K562 (cell line): ENCODE measurements around the gene KIF5A. TPM values are rescaled to one million over a fixed set of nuclear protein-coding genes. Genes with fewer than 3 reads are reported as not detected.

ENCODE experiments used
- ATAC-seq: fragments of 200-7000 bp; cut with Tn5 transposase; 3 replicates; pipeline ENCODE4 v1.9.1; 2020; ENCODE audit warnings: moderate library complexity
- BruUV-seq: library from RNA; stranded (reverse); fragments of 400-500 nt; replicated peaks from 2 replicates; lab custom pipeline; 2021; lab: Mats Ljungman, UMichigan
- CTCF ChIA-PET: fragments of 300-600 bp; formaldehyde crosslinking; extraction: SDS; loops from one replicate; lab custom pipeline; 2021; ENCODE audit warnings: low intra/inter-chr PET ratio; lab: Yijun Ruan, JAX
- POLR2A ChIA-PET: fragments of 300-600, 350-650 bp; sonication (Branson Sonifier 250); formaldehyde crosslinking; extraction: SDS; loops from one replicate; lab custom pipeline; 2021; ENCODE audit warnings: antibody characterized with exemption, inconsistent platforms; lab: Yijun Ruan, JAX
- DNase-seq, 4 experiments: peaks; one replicate each; pipeline versions ENCODE4 v3.0.0 to v3.0.0-alpha.2; 2011 to 2018; ENCODE audit warnings: low spot score in 3 of 4, mixed read lengths in 3 of 4; ENCODE audit errors: extremely low read depth in 1 of 4
- FAIRE-seq: peaks from 2 replicates; lab custom pipeline; 2011; peaks lifted over from hg19 to GRCh38; lab: Jason Lieb, UNC
- H2AFZ ChIP-seq: 2 replicates; pipeline ENCODE4 v1.6.0; 2011; ENCODE audit warnings: low read depth, low read length, control low read depth, inconsistent platforms
- H3K27ac ChIP-seq: fragments of 200-600 bp; 3 replicates; pipeline ENCODE4 v1.8.0; 2011; ENCODE audit warnings: low read depth, mild to moderate bottlenecking, control low read depth, inconsistent platforms, low read length, moderate library complexity, mixed read lengths; ENCODE audit errors: extremely low read depth
- H3K27me3 ChIP-seq, 2 experiments: fragments of 300-600 bp in 1 of 2; 2 replicates in 1 of 2; 3 replicates in 1 of 2; pipeline versions ENCODE4 v1.6.0 to v1.8.0; 2011; ENCODE audit warnings: inconsistent platforms in 2 of 2, low read length in 2 of 2, mild to moderate bottlenecking in 1 of 2, mixed read lengths in 1 of 2, moderate library complexity in 1 of 2; ENCODE audit not compliant: control insufficient read depth in 2 of 2, insufficient read depth in 2 of 2
- H3K36me3 ChIP-seq: fragments of 300-600 bp; 3 replicates; pipeline ENCODE4 v1.8.0; 2011; ENCODE audit warnings: mild to moderate bottlenecking, low read length, inconsistent platforms; ENCODE audit not compliant: control insufficient read depth, insufficient read depth
- H3K4me1 ChIP-seq, 2 experiments: fragments of 200-600 bp in 1 of 2; replicated peaks in 1 of 2; 2 replicates in 1 of 2; 3 replicates in 1 of 2; pipeline versions ENCODE4 v1.5.1 to v1.8.0; 2011; ENCODE audit warnings: inconsistent platforms in 2 of 2, low read length in 2 of 2, mild to moderate bottlenecking in 1 of 2, mixed read lengths in 1 of 2, moderate library complexity in 1 of 2; ENCODE audit not compliant: control insufficient read depth in 2 of 2, insufficient read depth in 2 of 2
- H3K4me2 ChIP-seq: 2 replicates; pipeline ENCODE4 v1.6.1; 2011; ENCODE audit warnings: low read length, control low read depth, inconsistent platforms, mixed read lengths; ENCODE audit not compliant: insufficient read depth
- H3K4me3 ChIP-seq: fragments of 200-600 bp; sonication (generic), shearing (Covaris generic); 2 replicates; pipeline ENCODE4 v1.5.1; 2016; ENCODE audit warnings: control low read depth, inconsistent platforms
- H3K79me2 ChIP-seq: fragments of 200-600 bp; 3 replicates; pipeline ENCODE4 v1.8.0; 2011; ENCODE audit warnings: low read length, inconsistent platforms; ENCODE audit not compliant: control insufficient read depth, insufficient read depth
- H3K9ac ChIP-seq, 2 experiments: 2 replicates each; pipeline versions ENCODE4 v1.6.0 to v1.6.1; 2011; ENCODE audit warnings: low read depth in 2 of 2, low read length in 2 of 2, control low read depth in 1 of 2, inconsistent platforms in 1 of 2, mild to moderate bottlenecking in 1 of 2, mixed read lengths in 1 of 2; ENCODE audit not compliant: insufficient read depth in 1 of 2
- H3K9me1 ChIP-seq: one replicate; pipeline ENCODE4 v1.6.0; 2011; ENCODE audit warnings: inconsistent platforms, mild to moderate bottlenecking, low read length, moderate library complexity; ENCODE audit not compliant: control insufficient read depth, insufficient read depth
- H3K9me3 ChIP-seq: replicated peaks from 2 replicates; pipeline ENCODE4 v1.5.1; 2011; ENCODE audit warnings: low read depth, low read length, inconsistent platforms; ENCODE audit not compliant: control insufficient read depth, insufficient read depth
- H4K20me1 ChIP-seq: replicated peaks from 2 replicates; pipeline ENCODE4 v1.6.1; 2011; ENCODE audit warnings: low read length, inconsistent platforms, mixed read lengths; ENCODE audit not compliant: control insufficient read depth, insufficient read depth
- BCL6 ChIP-seq: fragments of 250-450 bp; sonication (Bioruptor Pico); IDR thresholded peaks from 2 replicates; pipeline ENCODE4 v1.4.0; 2020
- COPS2 ChIP-seq: fragments of 450-650 bp; conservative IDR thresholded peaks from 2 replicates; pipeline ENCODE4 v1.6.1; 2016; ENCODE audit warnings: mild to moderate bottlenecking, moderate library complexity
- KDM4B ChIP-seq, 2 experiments: fragments of 450-650 bp in 1 of 2; sonication (generic) in 1 of 2; IDR thresholded peaks; 2 replicates each; pipeline ENCODE4 v1.6.1; 2016 to 2017; ENCODE audit warnings: borderline replicate concordance in 2 of 2, antibody characterized with exemption in 1 of 2, low read depth in 1 of 2, mild to moderate bottlenecking in 1 of 2
- MEIS2 ChIP-seq: fragments of 450-650 bp; IDR thresholded peaks from 2 replicates; pipeline ENCODE4 v1.6.1; 2014; ENCODE audit warnings: mild to moderate bottlenecking; ENCODE audit not compliant: partially characterized antibody
- PHF20 ChIP-seq: fragments of 450-650 bp; IDR thresholded peaks from 2 replicates; pipeline ENCODE4 v1.6.1; 2018; ENCODE audit not compliant: partially characterized antibody
- RCOR1 ChIP-seq, 2 experiments: IDR thresholded peaks; 2 replicates each; pipeline ENCODE4 v1.6.1; 2012; ENCODE audit warnings: low read depth in 2 of 2, low read length in 2 of 2, borderline replicate concordance in 1 of 2, improper control_type of control experiment in 1 of 2
- ZNF143 ChIP-seq: sonication (generic); formaldehyde crosslinking; IDR thresholded peaks from 2 replicates; pipeline ENCODE4 v1.9.0; 2022; ENCODE audit warnings: mild to moderate bottlenecking, missing genetic modification reagents
- ZNF668 ChIP-seq: fragments of 250-450 bp; sonication (Bioruptor Pico); IDR thresholded peaks from 2 replicates; pipeline ENCODE4 v1.8.0; 2022; ENCODE audit warnings: mild to moderate bottlenecking, inconsistent platforms
- ZNF695 ChIP-seq: fragments of 450-650 bp; formaldehyde crosslinking; IDR thresholded peaks from 2 replicates; pipeline ENCODE4 v1.4.0; 2020; ENCODE audit warnings: mild to moderate bottlenecking, moderate library complexity
- WGBS: fragments of 100-300 bp; shearing (Covaris generic); methylation state at CpG from one replicate; pipeline ENCODE4 v1.1.6; 2016; ENCODE audit warnings: low coverage, mixed read lengths; ENCODE audit not compliant: insufficient coverage; ENCODE audit errors: missing lambda C conversion rate; 5-methylcytosine and 5-hydroxymethylcytosine counted together
- in situ Hi-C: fragments of 300-500 bp; cut with MboI; formaldehyde crosslinking; loops from 4 replicates; pipeline ENCODE4 v1.15.0; 2018; ENCODE audit warnings: inconsistent platforms, mixed read lengths
- intact Hi-C: fragments of 100-400 bp; cut with micrococcal nuclease; formaldehyde crosslinking; loops from 2 replicates; pipeline ENCODE4 v1.14.2; 2022
- polyA plus RNA-seq, 8 experiments: library from polyadenylated mRNA; depleted of rRNA in 4 of 8; stranded (reverse) in 5 of 8; unstranded in 3 of 8; fragments of >200 nt; fragmentation: Nextera tagmentation in 2 of 8; fragmentation: Illumina TruSeq in 1 of 8; extraction: Ambion mirVana in 2 of 8; extraction: Trizol in 1 of 8; gene quantifications; 2 replicates each; pipeline versions ENCODE4 v1.2.1 to v1.2.3, GENCODE V29; 2011 to 2014; ENCODE audit warnings: inconsistent platforms in 1 of 8, missing spikeins in 1 of 8
- total RNA-seq, 7 experiments: library from RNA; depleted of rRNA in 6 of 7; stranded (reverse); fragments of >200 nt in 6 of 7; fragmentation: Illumina TruSeq in 2 of 7; extraction: Trizol in 2 of 7; gene quantifications; 2 replicates each; pipeline versions ENCODE4 v1.2.1 to v1.2.3, GENCODE V29; 2011 to 2021; ENCODE audit warnings: low replicate concordance in 1 of 7

KIF5A gene
- total and polyA plus RNA-seq, 9 of the 15 experiments (the other 6 are each of a cell fraction or from before 2014, with no cell fraction given): 3.4 to 17.7 (median 8.0) TPM

- no peak for TF ChIP-seq BCL6 (CRISPR knock-in tag)
- no peak for TF ChIP-seq KDM4B (IDR thresholded peaks at IDR 0.05; ENCODE audit: borderline replicate concordance in 2 of 2, low read depth in 1 of 2)
- no peak for TF ChIP-seq ZNF668 (CRISPR knock-in tag)
- TF ChIP-seq ZNF695: no peak
- TF ChIP-seq RCOR1 (IDR thresholded peaks at IDR 0.05; ENCODE audit: borderline replicate concordance in 1 of 2, low read depth in 2 of 2, low read length in 2 of 2): no peak
- TF ChIP-seq ZNF143 (CRISPR knock-in tag): no peak
- no peak for TF ChIP-seq PHF20
- no peak for TF ChIP-seq COPS2
- no peak for TF ChIP-seq MEIS2
- TF ChIP-seq, all 486 proteins: peak for 0
- H2AFZ ChIP-seq: no peak overlapping the region
- H3K9me3 ChIP-seq: no peaks in the 10 kb centered on the region
- CTCF ChIA-PET: interaction anchor here (0.7 kb wide), 1 partner anchor 23 kb away, joined by 3 read pairs; no protein-coding TSS in a partner anchor
- no peaks in the 10 kb centered on the region for H4K20me1 ChIP-seq
- H3K9me1 ChIP-seq: peaks cover 7% of the 10 kb centered on the region
- no peak overlapping the region for H3K27ac ChIP-seq
- H3K36me3 ChIP-seq: peaks cover 84% of the 10 kb centered on the region
- intact Hi-C loops (no loop called here), in situ Hi-C loops (no loop called here)
- no peak for DNase-seq
- no peak overlapping the region for H3K4me2 ChIP-seq
- 81% methylated on average over 12 of the region's 12 CpGs for WGBS
- ATAC-seq: no peak
- no peak overlapping the region for H3K9ac ChIP-seq
- POLR2A ChIA-PET: interaction anchor here (0.6 to 1.7 kb wide), 11 partner anchors 7 to 176 kb away, joined by 3 to 5 read pairs (median 4); partner anchors contain the start of gene CDK4
- no peaks in the 10 kb centered on the region for H3K27me3 ChIP-seq
- no TSS peak for BruUV-seq
- no peak overlapping the region for H3K4me3 ChIP-seq
- H3K79me2 ChIP-seq: no peaks in the 10 kb centered on the region
- no peaks in the 10 kb centered on the region for H3K4me1 ChIP-seq
- FAIRE-seq: no peak
Measured at GRCh38 chr12:57575771-57576612, 26.1 kb downstream of the KIF5A start.
